Measurements from ENCODE around the gene FKBP1A. TPM values are rescaled to one million over a fixed set of nuclear protein-coding genes. Genes with fewer than 3 reads are reported as not detected.

The FKBP1A gene
- total RNA-seq, 1 experiment from 2014 or later = 166 TPM

DNA sequence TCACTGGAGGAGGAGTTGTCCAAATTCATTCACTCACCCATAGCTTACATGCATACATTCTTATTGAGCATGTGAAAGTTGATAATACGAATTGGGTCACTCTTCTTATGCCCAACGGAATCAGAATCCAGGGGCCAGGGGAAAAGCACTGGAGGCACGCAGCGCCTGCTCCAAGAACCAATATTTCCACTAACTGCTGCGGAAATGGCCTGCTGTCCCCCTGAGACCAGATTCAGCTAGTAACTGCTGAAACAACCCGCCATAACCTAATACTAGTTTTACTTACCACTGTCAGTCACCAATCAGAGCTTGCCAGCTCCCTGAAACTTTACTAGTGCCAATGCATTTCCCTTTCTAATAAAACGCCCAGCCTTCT lies 641 bp upstream of the FKBP1A start:
- Mint-ChIP-seq H3K36me3 (ENCODE audit: insufficient read depth, unreplicated experiment) (peaks cover 18% of the 10 kb centered on the region), H3K27me3 (ENCODE audit: unreplicated experiment) (peaks cover 11% of the 10 kb centered on the region), H3K27ac (ENCODE audit: unreplicated experiment) (peak overlapping the region; percentile 33), H3K9me3 (ENCODE audit: low read depth, unreplicated experiment) (no peaks in the 10 kb centered on the region), H3K4me1 (ENCODE audit: low read depth, unreplicated experiment) (peaks cover 11% of the 10 kb centered on the region), H3K4me3 (ENCODE audit: low read depth, unreplicated experiment) (peak overlapping the region; percentile 72)
- DNase-seq = no peak
- no peak for TF ChIP-seq CTCF (IDR thresholded peaks at IDR 0.05; ENCODE audit: unreplicated experiment)
- BruUV-seq (replicated peaks) = no TSS peak
- CTCF ChIA-PET = interaction anchor here (0.6 to 1.2 kb wide), 2 partner anchors 32 to 110 kb away, joined by 4 to 5 read pairs; no protein-coding TSS in a partner anchor
- intact Hi-C loops (cut with micrococcal nuclease; ENCODE audit: unreplicated experiment) = no loop called here

GRCh38 chr20:1392443-1392692 lies 486 bp downstream of the FKBP1A start:
- Mint-ChIP-seq H3K27me3 (ENCODE audit: unreplicated experiment) (peaks cover 11% of the 10 kb centered on the region), H3K9me3 (ENCODE audit: low read depth, unreplicated experiment) (no peaks in the 10 kb centered on the region), H3K27ac (ENCODE audit: unreplicated experiment) (no peak overlapping the region), H3K4me3 (ENCODE audit: low read depth, unreplicated experiment) (peak overlapping the region; percentile 72), H3K36me3 (ENCODE audit: insufficient read depth, unreplicated experiment) (peaks cover 23% of the 10 kb centered on the region), H3K4me1 (ENCODE audit: low read depth, unreplicated experiment) (peaks cover 12% of the 10 kb centered on the region)
- TF ChIP-seq CTCF (IDR thresholded peaks at IDR 0.05; ENCODE audit: unreplicated experiment) = no peak
- intact Hi-C loops (cut with micrococcal nuclease; ENCODE audit: unreplicated experiment) = no loop called here
- BruUV-seq (replicated peaks) = no TSS peak
- CTCF ChIA-PET = no interaction called here
- no peak for DNase-seq

- BruUV-seq (replicated peaks) = no TSS peak
- CTCF ChIA-PET = interaction anchor here (0.6 to 1.0 kb wide), 3 partner anchors 77 to 684 kb away, joined by 3 to 11 read pairs (median 4); no protein-coding TSS in a partner anchor
- H3K27me3 Mint-ChIP-seq (ENCODE audit: unreplicated experiment) = peaks cover 11% of the 10 kb centered on the region
- H3K27ac Mint-ChIP-seq (ENCODE audit: unreplicated experiment) = no peak overlapping the region
- intact Hi-C loops (cut with micrococcal nuclease; ENCODE audit: unreplicated experiment) = no loop called here
- peak overlapping the region; percentile 72 for H3K4me3 Mint-ChIP-seq (ENCODE audit: low read depth, unreplicated experiment)
- no peak for DNase-seq
- no peaks in the 10 kb centered on the region for H3K9me3 Mint-ChIP-seq (ENCODE audit: low read depth, unreplicated experiment)
- H3K36me3 Mint-ChIP-seq (ENCODE audit: insufficient read depth, unreplicated experiment) = peaks cover 23% of the 10 kb centered on the region
- TF ChIP-seq CTCF (IDR thresholded peaks at IDR 0.05; ENCODE audit: unreplicated experiment) = no peak
- peaks cover 12% of the 10 kb centered on the region for H3K4me1 Mint-ChIP-seq (ENCODE audit: low read depth, unreplicated experiment)
Measured at GRCh38 chr20:1391640-1392442, 1.0 kb downstream of the FKBP1A start.

- Mint-ChIP-seq H3K4me1 (ENCODE audit: low read depth, unreplicated experiment) (peaks cover 21% of the 10 kb centered on the region), H3K27me3 (ENCODE audit: unreplicated experiment) (peaks cover 10% of the 10 kb centered on the region), H3K9me3 (ENCODE audit: low read depth, unreplicated experiment) (no peaks in the 10 kb centered on the region), H3K27ac (ENCODE audit: unreplicated experiment) (no peak overlapping the region), H3K36me3 (ENCODE audit: insufficient read depth, unreplicated experiment) (peaks cover 23% of the 10 kb centered on the region), H3K4me3 (ENCODE audit: low read depth, unreplicated experiment) (peak overlapping the region; percentile 72)
- DNase-seq = no peak
- TF ChIP-seq CTCF (IDR thresholded peaks at IDR 0.05; ENCODE audit: unreplicated experiment) = no peak
- intact Hi-C loops (cut with micrococcal nuclease; ENCODE audit: unreplicated experiment) = no loop called here
- CTCF ChIA-PET = interaction anchor here (0.7 to 1.0 kb wide), 2 partner anchors 78 to 113 kb away, joined by 4 to 11 read pairs; no protein-coding TSS in a partner anchor
- TSS peak; percentile 55 for BruUV-seq (replicated peaks)
Measured at GRCh38 chr20:1390581-1391403, 2.1 kb downstream of the FKBP1A start.

Data from Calu3 (cell line).